PC-9 (cell line): ENCODE measurements around the gene BHLHE41.

Experiments used
- EZH2 ChIP-seq: fragments of 200-600 bp; sonication (generic); IDR thresholded peaks from 2 replicates; pipeline ENCODE4 v1.8.0; 2017; ENCODE audit warnings: antibody characterized with exemption, low read depth
- TF ChIP-seq, protein P1 (sequence below): fragments of 200-600 bp; sonication (generic); conservative IDR thresholded peaks from 2 replicates; pipeline ENCODE4 v1.6.1; 2017; ENCODE audit warnings: mixed run types, antibody characterized with exemption, mild to moderate bottlenecking, moderate library complexity

DNA sequence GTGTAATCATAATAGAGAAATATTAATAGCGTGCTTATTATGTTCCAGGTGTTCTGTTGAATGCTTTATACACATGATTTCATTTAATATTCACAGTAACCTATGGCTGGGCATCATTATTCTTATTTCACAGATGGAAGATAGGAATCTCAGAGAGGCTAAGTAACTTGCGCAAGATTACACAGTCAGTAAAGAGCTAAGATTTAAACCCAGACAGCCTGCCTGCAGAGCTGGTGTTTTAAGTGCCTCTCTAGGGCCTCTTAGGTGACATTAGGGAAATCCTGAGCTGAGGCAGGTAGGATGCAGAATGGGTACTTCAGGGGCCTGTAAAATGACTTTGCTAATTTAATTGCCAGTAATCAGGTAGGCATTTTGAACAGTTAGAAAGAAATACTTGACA is 18.5 kb upstream of the BHLHE41 start:
- TF ChIP-seq, protein P1, sequence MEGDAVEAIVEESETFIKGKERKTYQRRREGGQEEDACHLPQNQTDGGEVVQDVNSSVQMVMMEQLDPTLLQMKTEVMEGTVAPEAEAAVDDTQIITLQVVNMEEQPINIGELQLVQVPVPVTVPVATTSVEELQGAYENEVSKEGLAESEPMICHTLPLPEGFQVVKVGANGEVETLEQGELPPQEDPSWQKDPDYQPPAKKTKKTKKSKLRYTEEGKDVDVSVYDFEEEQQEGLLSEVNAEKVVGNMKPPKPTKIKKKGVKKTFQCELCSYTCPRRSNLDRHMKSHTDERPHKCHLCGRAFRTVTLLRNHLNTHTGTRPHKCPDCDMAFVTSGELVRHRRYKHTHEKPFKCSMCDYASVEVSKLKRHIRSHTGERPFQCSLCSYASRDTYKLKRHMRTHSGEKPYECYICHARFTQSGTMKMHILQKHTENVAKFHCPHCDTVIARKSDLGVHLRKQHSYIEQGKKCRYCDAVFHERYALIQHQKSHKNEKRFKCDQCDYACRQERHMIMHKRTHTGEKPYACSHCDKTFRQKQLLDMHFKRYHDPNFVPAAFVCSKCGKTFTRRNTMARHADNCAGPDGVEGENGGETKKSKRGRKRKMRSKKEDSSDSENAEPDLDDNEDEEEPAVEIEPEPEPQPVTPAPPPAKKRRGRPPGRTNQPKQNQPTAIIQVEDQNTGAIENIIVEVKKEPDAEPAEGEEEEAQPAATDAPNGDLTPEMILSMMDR, result no peak
- no peak for TF ChIP-seq EZH2
